Erythroblast (primary cell): ENCODE data around the gene RIMKLA.

Source experiments
- GATA1 ChIP-seq: IDR thresholded peaks from 2 replicates; pipeline ENCODE4 v1.6.1; 2011; ENCODE audit warnings: low read depth, mild to moderate bottlenecking, control low read depth, low read length, moderate library complexity
- POLR2A ChIP-seq: IDR thresholded peaks from 2 replicates; pipeline ENCODE4 v1.6.1; 2011; ENCODE audit warnings: mild to moderate bottlenecking, low read length

- no peak for TF ChIP-seq GATA1
- no peak for TF ChIP-seq POLR2A
These were observed 59.3 kb downstream of the RIMKLA start for GRCh38 chr1:42439940-42440339.
